ENCODE results near the gene SFMBT2.
"Not testable (repeated sequence)": the region's sequence is repeated elsewhere in the genome, so short reads cannot be mapped to it uniquely, and the experiment has no call there.

Gene SFMBT2

DNA sequence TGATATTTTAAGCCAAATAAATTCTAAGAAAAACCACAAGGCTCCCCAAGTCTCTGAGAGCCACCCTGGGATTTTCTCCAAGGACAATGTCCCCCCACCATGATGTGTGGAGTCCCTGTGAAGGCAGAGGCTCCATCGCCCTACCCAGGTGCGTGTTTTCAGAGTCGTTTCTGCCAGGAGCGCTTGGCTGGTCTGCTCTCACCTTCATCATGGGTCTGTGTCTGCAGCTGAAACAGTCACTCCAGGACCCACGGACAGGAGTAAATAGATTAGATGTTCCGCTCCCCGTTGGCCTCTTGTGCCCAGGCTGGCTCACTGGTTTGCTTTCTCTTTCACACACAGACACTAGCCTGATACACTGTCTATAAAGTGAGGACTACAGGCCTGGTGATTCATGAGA is 217.5 kb downstream of the SFMBT2 start:
- Histone ChIP-seq H3K36me3 (replicated peaks; ENCODE audit: low read depth, low read length) (peaks cover 52% of the 10 kb centered on the region), H2AFZ (ENCODE audit: low read depth, low read length) (no peak overlapping the region), H3K4me3 (ENCODE audit: low read length) (no peak overlapping the region), H3K4me2 (ENCODE audit: low read length) (no peak overlapping the region), H3K27ac (ENCODE audit: low read length) (no peak overlapping the region), H3K9me3 (ENCODE audit: insufficient read depth, low read length) (no peaks in the 10 kb centered on the region), H4K20me1 (ENCODE audit: insufficient read depth, low read length) (no peaks in the 10 kb centered on the region), H3K4me1 (ENCODE audit: low read length) (peaks cover 9% of the 10 kb centered on the region; the same call in 1 of the 2 replicates), H3K79me2 (ENCODE audit: low read length) (no peaks in the 10 kb centered on the region), H3K9ac (ENCODE audit: low read length) (no peak overlapping the region), H3K27me3 (ENCODE audit: low read depth, low read length) (no peaks in the 10 kb centered on the region)
- no peak for TF ChIP-seq EZH2phosphoT487 (IDR thresholded peaks at IDR 0.05; ENCODE audit: low read depth)
- TF ChIP-seq CTCF (IDR thresholded peaks at IDR 0.05; ENCODE audit: low read depth, low read length), result no peak

DNA sequence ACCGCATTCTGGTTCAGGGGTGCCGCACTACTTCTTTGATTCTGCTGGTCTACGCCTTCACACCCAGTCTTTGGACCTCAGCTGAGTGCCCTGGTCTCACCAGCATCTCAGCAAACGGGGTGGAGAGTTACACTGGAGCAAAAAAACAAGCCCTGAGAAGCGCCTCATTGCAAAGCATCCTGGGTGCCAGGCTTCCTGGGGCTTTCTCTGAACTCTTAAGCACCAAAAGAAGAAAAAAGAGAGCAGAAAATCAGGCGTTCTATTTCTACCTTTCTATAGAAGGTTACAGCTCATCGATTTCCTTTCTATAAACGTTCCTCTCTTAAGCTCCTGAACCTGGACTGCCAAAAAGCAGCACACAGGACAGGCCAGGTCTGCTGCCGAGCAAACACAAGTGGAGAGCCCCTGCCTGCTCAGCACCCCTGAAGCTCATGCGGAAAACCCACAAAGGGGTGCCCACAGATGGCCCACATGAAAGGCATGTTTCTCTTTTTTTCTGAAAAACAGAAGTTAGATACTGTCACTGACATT is 217.9 kb downstream of the SFMBT2 start:
- Histone ChIP-seq H2AFZ (ENCODE audit: low read depth, low read length) (no peak overlapping the region), H3K9ac (ENCODE audit: low read length) (no peak overlapping the region), H3K27me3 (ENCODE audit: low read depth, low read length) (no peaks in the 10 kb centered on the region), H4K20me1 (ENCODE audit: insufficient read depth, low read length) (no peaks in the 10 kb centered on the region), H3K4me1 (ENCODE audit: low read length) (peaks cover 9% of the 10 kb centered on the region; the same call in 1 of the 2 replicates), H3K4me2 (ENCODE audit: low read length) (no peak overlapping the region), H3K9me3 (ENCODE audit: insufficient read depth, low read length) (no peaks in the 10 kb centered on the region), H3K27ac (ENCODE audit: low read length) (no peak overlapping the region), H3K4me3 (ENCODE audit: low read length) (no peak overlapping the region), H3K36me3 (replicated peaks; ENCODE audit: low read depth, low read length) (peaks cover 49% of the 10 kb centered on the region), H3K79me2 (ENCODE audit: low read length) (no peaks in the 10 kb centered on the region)
- no peak for TF ChIP-seq EZH2phosphoT487 (IDR thresholded peaks at IDR 0.05; ENCODE audit: low read depth)

DNA sequence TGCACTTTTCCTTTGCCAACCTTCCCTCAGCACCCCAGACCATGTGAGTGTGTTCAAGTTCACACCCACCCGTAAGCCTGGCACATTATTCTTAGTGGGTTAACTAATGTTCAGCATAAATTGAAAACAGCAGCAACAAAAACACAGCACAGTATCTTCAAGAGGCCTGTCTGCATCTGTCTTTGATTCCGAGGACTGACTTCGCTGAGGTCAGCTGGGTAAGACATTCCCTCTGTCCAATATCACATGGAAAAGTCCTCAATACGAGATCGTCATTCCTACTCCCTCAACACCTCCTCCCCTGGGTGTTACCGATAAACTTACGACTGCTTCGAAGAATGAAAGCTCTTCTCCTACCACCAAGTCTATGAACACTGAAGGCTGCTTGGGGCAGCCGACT is 218.8 kb downstream of the SFMBT2 start:
- Histone ChIP-seq H3K27ac (ENCODE audit: low read length) (no peak overlapping the region), H3K36me3 (replicated peaks; ENCODE audit: low read depth, low read length) (peaks cover 43% of the 10 kb centered on the region), H2AFZ (ENCODE audit: low read depth, low read length) (no peak overlapping the region), H3K27me3 (ENCODE audit: low read depth, low read length) (no peaks in the 10 kb centered on the region), H4K20me1 (ENCODE audit: insufficient read depth, low read length) (no peaks in the 10 kb centered on the region), H3K79me2 (ENCODE audit: low read length) (no peaks in the 10 kb centered on the region), H3K4me2 (ENCODE audit: low read length) (no peak overlapping the region), H3K4me1 (ENCODE audit: low read length) (peaks cover 9% of the 10 kb centered on the region; the same call in 1 of the 2 replicates), H3K9me3 (ENCODE audit: insufficient read depth, low read length) (no peaks in the 10 kb centered on the region), H3K4me3 (ENCODE audit: low read length) (no peak overlapping the region), H3K9ac (ENCODE audit: low read length) (no peak overlapping the region)
- TF ChIP-seq CTCF (IDR thresholded peaks at IDR 0.05; ENCODE audit: low read depth, low read length), result no peak
- TF ChIP-seq EZH2phosphoT487 (IDR thresholded peaks at IDR 0.05; ENCODE audit: low read depth), result no peak

DNA sequence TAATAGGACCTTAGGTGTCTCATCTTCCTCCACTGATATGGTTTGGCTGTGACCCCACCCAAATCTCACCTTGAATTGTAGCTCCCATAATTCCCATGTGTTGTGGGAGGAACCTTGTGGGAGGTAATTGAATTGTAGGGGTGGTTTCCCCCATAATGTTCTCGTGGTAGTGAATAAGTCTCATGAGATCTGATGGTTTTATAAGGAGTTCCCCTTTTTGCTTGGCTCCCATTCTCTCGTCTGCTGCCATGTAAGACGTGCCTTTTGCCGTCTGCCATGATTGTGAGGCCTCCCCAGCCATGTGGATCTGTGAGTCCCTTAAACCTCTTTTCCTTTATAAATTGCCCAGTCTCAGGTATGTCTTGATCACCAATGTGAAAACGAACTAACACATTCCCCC is 220.1 kb downstream of the SFMBT2 start:
- not testable (repeated sequence) for H3K79me2 ChIP-seq (ENCODE audit: low read length); H3K4me1 ChIP-seq (ENCODE audit: low read length); H3K4me2 ChIP-seq (ENCODE audit: low read length); H3K27ac ChIP-seq (ENCODE audit: low read length); H3K27me3 ChIP-seq (ENCODE audit: low read depth, low read length); H3K4me3 ChIP-seq (ENCODE audit: low read length); H2AFZ ChIP-seq (ENCODE audit: low read depth, low read length); H4K20me1 ChIP-seq (ENCODE audit: insufficient read depth, low read length); H3K9ac ChIP-seq (ENCODE audit: low read length); H3K9me3 ChIP-seq (ENCODE audit: insufficient read depth, low read length)
- H3K36me3 ChIP-seq (replicated peaks; ENCODE audit: low read depth, low read length), result peaks cover 38% of the 10 kb centered on the region

GRCh38 chr10:7189909-7190308 is 220.9 kb downstream of the SFMBT2 start:
- H3K27ac ChIP-seq (ENCODE audit: low read length), result no peak overlapping the region
- no peak overlapping the region for H3K4me3 ChIP-seq (ENCODE audit: low read length)
- H3K4me1 ChIP-seq (ENCODE audit: low read length), result peaks cover 11% of the 10 kb centered on the region
- no peaks in the 10 kb centered on the region for H3K9me3 ChIP-seq (ENCODE audit: insufficient read depth, low read length)
- no peaks in the 10 kb centered on the region for H4K20me1 ChIP-seq (ENCODE audit: insufficient read depth, low read length)
- H3K9ac ChIP-seq (ENCODE audit: low read length), result no peak overlapping the region
- no peak overlapping the region for H2AFZ ChIP-seq (ENCODE audit: low read depth, low read length)
- no peak for TF ChIP-seq CTCF (IDR thresholded peaks at IDR 0.05; ENCODE audit: low read depth, low read length)
- TF ChIP-seq EZH2phosphoT487 (IDR thresholded peaks at IDR 0.05; ENCODE audit: low read depth), result no peak
- peaks cover 38% of the 10 kb centered on the region for H3K36me3 ChIP-seq (replicated peaks; ENCODE audit: low read depth, low read length)
- no peak overlapping the region for H3K4me2 ChIP-seq (ENCODE audit: low read length)
- H3K27me3 ChIP-seq (ENCODE audit: low read depth, low read length), result no peaks in the 10 kb centered on the region
- H3K79me2 ChIP-seq (ENCODE audit: low read length), result no peaks in the 10 kb centered on the region
